ENCODE data around the gene CYB5R3.
"Not testable (repeated sequence)": the region's sequence is repeated elsewhere in the genome, so short reads cannot be mapped to it uniquely, and the experiment has no call there.

The CYB5R3 gene

DNA sequence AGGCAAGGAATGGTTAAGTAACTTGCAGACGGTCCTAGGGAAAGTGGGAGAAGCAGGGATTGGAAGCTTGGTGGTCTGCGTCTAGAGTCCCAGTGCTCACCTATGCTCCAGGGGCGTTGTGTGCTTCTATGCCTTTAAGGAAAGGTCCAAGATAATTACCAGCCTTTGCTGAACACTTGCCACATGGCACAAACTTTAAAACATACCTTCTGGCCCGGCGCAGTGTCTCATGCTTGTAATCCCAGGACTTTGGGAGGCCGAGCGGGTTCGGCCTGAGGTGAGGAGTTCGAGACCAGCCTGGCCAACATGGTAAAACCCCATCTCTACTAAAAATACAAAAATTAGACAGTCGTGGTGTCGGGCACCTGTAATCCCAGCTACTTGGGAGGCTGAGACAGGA, 36.9 kb downstream of the CYB5R3 start:
- Histone ChIP-seq H3K27me3 (ENCODE audit: insufficient read depth, insufficient read length) (no peaks in the 10 kb centered on the region), H3K9me3 (ENCODE audit: insufficient read depth, low read length) (no peaks in the 10 kb centered on the region; the same call in 1 of the 2 replicates), H3K9ac (ENCODE audit: insufficient read length, low read depth) (peak overlapping the region; percentile 21), H3K4me1 (ENCODE audit: insufficient read depth, insufficient read length) (peaks cover 7% of the 10 kb centered on the region), H3K4me3 (ENCODE audit: insufficient read length, low read depth) (no peak overlapping the region), H3K36me3 (ENCODE audit: insufficient read depth, insufficient read length, low read length) (peaks cover 35% of the 10 kb centered on the region)
- TF ChIP-seq YY1 (IDR thresholded peaks at IDR 0.05; ENCODE audit: insufficient read depth, insufficient read length) (no peak), SUZ12 (IDR thresholded peaks at IDR 0.05; ENCODE audit: extremely low read depth, insufficient read depth, insufficient read length) (no peak), ZNF274 (IDR thresholded peaks at IDR 0.05; ENCODE audit: low read depth, low read length) (no peak)
- no peak for DNase-seq (ENCODE audit: low read depth, low spot score)

DNA sequence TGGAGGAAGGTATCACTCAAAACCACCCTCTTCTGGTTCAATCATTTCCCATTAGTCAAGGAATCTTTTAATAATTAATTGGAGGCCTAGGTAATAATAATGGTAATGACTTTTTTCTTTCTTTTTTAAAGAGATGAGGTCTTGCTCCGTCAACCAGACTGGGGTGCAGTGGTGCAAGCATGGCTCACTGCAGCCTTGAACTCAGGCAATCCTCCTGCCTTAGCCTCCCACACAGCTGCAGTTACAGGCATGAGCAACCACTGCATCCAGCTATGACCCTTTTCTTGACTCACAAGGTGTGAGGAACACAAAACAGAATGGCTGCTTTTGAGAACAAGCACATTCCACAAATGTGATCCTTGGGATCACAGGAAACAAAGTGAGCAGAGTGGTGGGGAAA, 38.1 kb downstream of the CYB5R3 start:
- TF ChIP-seq ZNF274 (IDR thresholded peaks at IDR 0.05; ENCODE audit: low read depth, low read length) (no peak), SUZ12 (IDR thresholded peaks at IDR 0.05; ENCODE audit: extremely low read depth, insufficient read depth, insufficient read length) (no peak), YY1 (IDR thresholded peaks at IDR 0.05; ENCODE audit: insufficient read depth, insufficient read length) (no peak)
- Histone ChIP-seq H3K4me1 (ENCODE audit: insufficient read depth, insufficient read length) (peaks cover 7% of the 10 kb centered on the region), H3K9ac (ENCODE audit: insufficient read length, low read depth) (no peak overlapping the region)

DNA sequence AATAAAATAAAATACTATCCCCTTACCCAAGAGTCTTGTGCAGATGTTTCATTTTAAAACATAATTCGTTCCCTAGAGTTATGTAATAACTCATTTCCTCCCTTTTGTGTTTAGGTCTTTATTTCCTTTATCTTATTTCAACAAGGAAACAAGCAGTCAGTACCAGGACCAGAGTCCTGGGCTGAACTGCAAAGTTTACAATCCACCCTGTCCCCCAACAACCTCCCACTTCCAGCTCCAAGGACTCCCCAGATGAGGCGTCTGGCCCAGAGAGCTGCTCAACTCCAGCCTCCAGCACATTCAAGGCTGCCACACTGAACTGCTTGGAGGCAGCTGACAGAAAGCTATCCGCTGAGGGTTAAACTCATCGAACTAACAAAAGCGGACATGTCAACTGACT, 39.0 kb downstream of the CYB5R3 start:
- peaks cover 7% of the 10 kb centered on the region for H3K4me1 ChIP-seq (ENCODE audit: insufficient read depth, insufficient read length)
- no peak overlapping the region for H3K9ac ChIP-seq (ENCODE audit: insufficient read length, low read depth)
- no peak for DNase-seq (ENCODE audit: low read depth, low spot score)

More for the DNA sequence above, 38.1 kb downstream of the CYB5R3 start:
- no peaks in the 10 kb centered on the region for H3K27me3 ChIP-seq (ENCODE audit: insufficient read depth, insufficient read length)
- H3K4me3 ChIP-seq (ENCODE audit: insufficient read length, low read depth): no peak overlapping the region
- no peaks in the 10 kb centered on the region; the same call in 1 of the 2 replicates for H3K9me3 ChIP-seq (ENCODE audit: insufficient read depth, low read length)
- no peak for DNase-seq (ENCODE audit: low read depth, low spot score)
- H3K36me3 ChIP-seq (ENCODE audit: insufficient read depth, insufficient read length, low read length): peaks cover 44% of the 10 kb centered on the region

GRCh38 chr22:42608823-42609361, 40.3 kb downstream of the CYB5R3 start:
- peak; percentile 8 for DNase-seq (ENCODE audit: low read depth, low spot score)
- peak overlapping the region; percentile 63 for H3K9ac ChIP-seq (ENCODE audit: insufficient read length, low read depth)
- TF ChIP-seq SUZ12 (IDR thresholded peaks at IDR 0.05; ENCODE audit: extremely low read depth, insufficient read depth, insufficient read length): no peak
- TF ChIP-seq ZNF274 (IDR thresholded peaks at IDR 0.05; ENCODE audit: low read depth, low read length): no peak
- TF ChIP-seq YY1 (IDR thresholded peaks at IDR 0.05; ENCODE audit: insufficient read depth, insufficient read length): no peak
- peaks cover 9% of the 10 kb centered on the region for H3K4me1 ChIP-seq (ENCODE audit: insufficient read depth, insufficient read length)
- H3K27me3 ChIP-seq (ENCODE audit: insufficient read depth, insufficient read length): no peaks in the 10 kb centered on the region
- no peaks in the 10 kb centered on the region; the same call in 1 of the 2 replicates for H3K9me3 ChIP-seq (ENCODE audit: insufficient read depth, low read length)
- no peak overlapping the region for H3K4me3 ChIP-seq (ENCODE audit: insufficient read length, low read depth)
- peaks cover 63% of the 10 kb centered on the region for H3K36me3 ChIP-seq (ENCODE audit: insufficient read depth, insufficient read length, low read length)

More for the DNA sequence above, 39.0 kb downstream of the CYB5R3 start:
- Histone ChIP-seq H3K9me3 (ENCODE audit: insufficient read depth, low read length) (no peaks in the 10 kb centered on the region; the same call in 1 of the 2 replicates), H3K27me3 (ENCODE audit: insufficient read depth, insufficient read length) (no peaks in the 10 kb centered on the region), H3K36me3 (ENCODE audit: insufficient read depth, insufficient read length, low read length) (peaks cover 53% of the 10 kb centered on the region), H3K4me3 (ENCODE audit: insufficient read length, low read depth) (no peak overlapping the region)
- TF ChIP-seq SUZ12 (IDR thresholded peaks at IDR 0.05; ENCODE audit: extremely low read depth, insufficient read depth, insufficient read length) (no peak), ZNF274 (IDR thresholded peaks at IDR 0.05; ENCODE audit: low read depth, low read length) (no peak), YY1 (IDR thresholded peaks at IDR 0.05; ENCODE audit: insufficient read depth, insufficient read length) (no peak)

- Histone ChIP-seq H3K9me3 (ENCODE audit: insufficient read depth, low read length) (no peaks in the 10 kb centered on the region; the same call in 1 of the 2 replicates), H3K4me3 (ENCODE audit: insufficient read length, low read depth) (no peak overlapping the region), H3K27me3 (ENCODE audit: insufficient read depth, insufficient read length) (no peaks in the 10 kb centered on the region), H3K4me1 (ENCODE audit: insufficient read depth, insufficient read length) (peaks cover 9% of the 10 kb centered on the region), H3K9ac (ENCODE audit: insufficient read length, low read depth) (no peak overlapping the region), H3K36me3 (ENCODE audit: insufficient read depth, insufficient read length, low read length) (peaks cover 67% of the 10 kb centered on the region)
- TF ChIP-seq SUZ12 (IDR thresholded peaks at IDR 0.05; ENCODE audit: extremely low read depth, insufficient read depth, insufficient read length): no peak
- DNase-seq (ENCODE audit: low read depth, low spot score): no peak
These were observed 40.9 kb downstream of the CYB5R3 start for GRCh38 chr22:42608136-42608822.

- not testable (repeated sequence) for H3K9ac ChIP-seq (ENCODE audit: insufficient read length, low read depth); H3K9me3 ChIP-seq (ENCODE audit: insufficient read depth, low read length); H3K4me3 ChIP-seq (ENCODE audit: insufficient read length, low read depth); DNase-seq (ENCODE audit: low read depth, low spot score); H3K27me3 ChIP-seq (ENCODE audit: insufficient read depth, insufficient read length); H3K4me1 ChIP-seq (ENCODE audit: insufficient read depth, insufficient read length)
- H3K36me3 ChIP-seq (ENCODE audit: insufficient read depth, insufficient read length, low read length): peaks cover 66% of the 10 kb centered on the region
These were observed 41.6 kb downstream of the CYB5R3 start for GRCh38 chr22:42607641-42608040.

DNA sequence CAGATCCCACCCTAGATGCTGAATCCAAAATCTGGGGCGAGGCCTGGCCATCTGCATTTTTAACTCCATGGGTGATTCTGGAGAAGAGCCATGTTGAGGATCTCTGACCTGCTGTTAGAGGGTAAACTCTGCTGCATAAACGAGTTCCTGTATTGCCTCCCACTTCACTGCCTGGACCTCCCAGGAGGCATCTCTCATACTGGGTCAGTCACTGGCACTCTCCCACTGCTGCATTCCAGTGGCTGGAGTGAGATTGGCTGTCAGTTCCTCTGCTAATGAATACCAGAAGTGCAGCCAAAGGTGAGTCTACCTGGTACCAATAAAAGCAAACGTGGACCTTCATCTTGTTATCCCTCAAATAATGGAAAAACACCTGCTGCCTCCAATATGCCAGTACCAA, 44.8 kb downstream of the CYB5R3 start:
- no peaks in the 10 kb centered on the region for H3K27me3 ChIP-seq (ENCODE audit: insufficient read depth, insufficient read length)
- H3K9me3 ChIP-seq (ENCODE audit: insufficient read depth, low read length): no peaks in the 10 kb centered on the region; the same call in 1 of the 2 replicates
- H3K4me3 ChIP-seq (ENCODE audit: insufficient read length, low read depth): no peak overlapping the region
- H3K4me1 ChIP-seq (ENCODE audit: insufficient read depth, insufficient read length): peaks cover 5% of the 10 kb centered on the region
- no peak overlapping the region for H3K9ac ChIP-seq (ENCODE audit: insufficient read length, low read depth)
- DNase-seq (ENCODE audit: low read depth, low spot score): no peak
- TF ChIP-seq YY1 (IDR thresholded peaks at IDR 0.05; ENCODE audit: insufficient read depth, insufficient read length): no peak
- no peak for TF ChIP-seq SUZ12 (IDR thresholded peaks at IDR 0.05; ENCODE audit: extremely low read depth, insufficient read depth, insufficient read length)
- H3K36me3 ChIP-seq (ENCODE audit: insufficient read depth, insufficient read length, low read length): peaks cover 65% of the 10 kb centered on the region

Measured in NT2/D1 (cell line).